Astrocyte (in vitro differentiated cells and primary cell): ENCODE measurements around the gene KRTAP13-2.

Source experiments
- CTCF ChIP-seq: IDR thresholded peaks from 2 replicates; pipeline ENCODE4 v1.5.1; 2011; ENCODE audit warnings: low read depth, mild to moderate bottlenecking, inconsistent platforms, low read length, moderate library complexity; ENCODE audit not compliant: insufficient read depth
- EZH2 ChIP-seq: IDR thresholded peaks from 2 replicates; pipeline ENCODE4 v1.6.1; 2012; ENCODE audit warnings: mild to moderate bottlenecking, low read length, inconsistent platforms; ENCODE audit not compliant: insufficient read depth

GRCh38 chr21:30332681-30333080, 39.4 kb downstream of the KRTAP13-2 start:
- no peak for TF ChIP-seq CTCF
- TF ChIP-seq EZH2 = no peak
